Keratinocyte (primary cell): ENCODE results near the gene GDF9.

ENCODE experiments used
- EZH2 ChIP-seq: IDR thresholded peaks from one replicate; pipeline ENCODE4 v1.6.1; 2012; ENCODE audit warnings: inconsistent platforms, mild to moderate bottlenecking, low read length, moderate library complexity
- TF ChIP-seq, protein P1 (sequence below), 3 experiments: IDR thresholded peaks in 1 of 3; conservative IDR thresholded peaks in 1 of 3; optimal IDR thresholded peaks in 1 of 3; 2 replicates in 2 of 3; 3 replicates in 1 of 3; pipeline versions ENCODE3 to v1.5.1; 2011; ENCODE audit warnings: low read length in 3 of 3, mild to moderate bottlenecking in 3 of 3, moderate library complexity in 2 of 3, control low read depth in 1 of 3, inconsistent platforms in 1 of 3; ENCODE audit not compliant: insufficient read depth in 2 of 3; ENCODE audit errors: extremely low read depth in 1 of 3

- TF ChIP-seq, protein P1, sequence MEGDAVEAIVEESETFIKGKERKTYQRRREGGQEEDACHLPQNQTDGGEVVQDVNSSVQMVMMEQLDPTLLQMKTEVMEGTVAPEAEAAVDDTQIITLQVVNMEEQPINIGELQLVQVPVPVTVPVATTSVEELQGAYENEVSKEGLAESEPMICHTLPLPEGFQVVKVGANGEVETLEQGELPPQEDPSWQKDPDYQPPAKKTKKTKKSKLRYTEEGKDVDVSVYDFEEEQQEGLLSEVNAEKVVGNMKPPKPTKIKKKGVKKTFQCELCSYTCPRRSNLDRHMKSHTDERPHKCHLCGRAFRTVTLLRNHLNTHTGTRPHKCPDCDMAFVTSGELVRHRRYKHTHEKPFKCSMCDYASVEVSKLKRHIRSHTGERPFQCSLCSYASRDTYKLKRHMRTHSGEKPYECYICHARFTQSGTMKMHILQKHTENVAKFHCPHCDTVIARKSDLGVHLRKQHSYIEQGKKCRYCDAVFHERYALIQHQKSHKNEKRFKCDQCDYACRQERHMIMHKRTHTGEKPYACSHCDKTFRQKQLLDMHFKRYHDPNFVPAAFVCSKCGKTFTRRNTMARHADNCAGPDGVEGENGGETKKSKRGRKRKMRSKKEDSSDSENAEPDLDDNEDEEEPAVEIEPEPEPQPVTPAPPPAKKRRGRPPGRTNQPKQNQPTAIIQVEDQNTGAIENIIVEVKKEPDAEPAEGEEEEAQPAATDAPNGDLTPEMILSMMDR (optimal IDR thresholded peaks at IDR 0.05 in 1 of 3, IDR thresholded peaks at IDR 0.05 in 1 of 3, conservative IDR thresholded peaks at IDR 0.05 in 1 of 3; ENCODE audit: extremely low read depth in 1 of 3, insufficient read depth in 2 of 3, low read length in 3 of 3) = no peak
- no peak for TF ChIP-seq EZH2
Observed at GRCh38 chr5:132856011-132856410, 10.3 kb downstream of the GDF9 start.
